ENCODE results near the gene WDR12. TPM values are rescaled to one million over a fixed set of nuclear protein-coding genes. Genes with fewer than 3 reads are reported as not detected.
A peak's percentile ranks its signal among the peaks of the same experiment; 100 is the strongest.

The WDR12 gene
- total and polyA plus RNA-seq, 2 of the 13 experiments (the other 11 are each of a cell fraction or from before 2014, with no cell fraction given): 94.4 to 216 TPM

GRCh38 chr2:202911203-202911511 lies 316 bp downstream of the WDR12 start:
- ChIA-PET CTCF (ENCODE audit: low intra/inter-chr PET ratio, low total read pairs) (no interaction called here), POLR2A (interaction anchor here (0.9 to 3.3 kb wide), 7 partner anchors 14 to 328 kb away, joined by 3 to 12 read pairs (median 5); partner anchors contain the start of genes CYP20A1 and NBEAL1)
- Histone ChIP-seq H2AFZ (ENCODE audit: low read length) (peak overlapping the region; percentile 94), H3K9ac (ENCODE audit: insufficient read depth, low read depth, low read length) (peak overlapping the region; percentile 97), H3K4me1 (ENCODE audit: insufficient read depth, low read length) (peaks cover 26% of the 10 kb centered on the region), H3K79me2 (ENCODE audit: insufficient read depth, low read length) (peaks cover 48% of the 10 kb centered on the region), H3K27ac (ENCODE audit: extremely low read length, insufficient read depth, low read length) (peak overlapping the region; percentile 95), H3K27me3 (ENCODE audit: control insufficient read depth in 1 of 2, insufficient read depth in 2 of 2, low read length in 2 of 2) (peaks cover 0 to 4% of the 10 kb centered on the region in 2 experiments; a peak in 2 of 5 replicates), H3K36me3 (replicated peaks in 1 of 2; ENCODE audit: control insufficient read depth in 1 of 2, insufficient read depth in 2 of 2, low read length in 2 of 2) (peaks cover 0 to 4% of the 10 kb centered on the region in 2 experiments; a peak in 2 of 5 replicates), H4K20me1 (ENCODE audit: insufficient read depth, low read length) (peaks cover 5% of the 10 kb centered on the region), H3K9me3 (ENCODE audit: low read length) (no peaks in the 10 kb centered on the region), H3K4me3 (replicated peaks in 1 of 3; ENCODE audit: insufficient read depth in 1 of 3, low read depth in 2 of 3, low read length in 3 of 3) (peak overlapping the region; percentile 88 to 96 (median 91)), H3K4me2 (ENCODE audit: low read depth, low read length) (peak overlapping the region; percentile 99)
- intact Hi-C loops (cut with micrococcal nuclease; ENCODE audit: unreplicated experiment): loop anchor here (2.0 to 10.0 kb wide), 4 partner anchors 104 to 328 kb away; partner anchors contain the start of genes CYP20A1 and NBEAL1
- BruUV-seq (replicated peaks): TSS peak; percentile 61
- WGBS (ENCODE audit: low lambda C conversion rate): 1% methylated on average over 8 of the region's 8 CpGs
- in situ Hi-C loops (cut with HindIII; ENCODE audit: extremely low pct_ligation_motif_present, low pct_unique_long_range_greater_than_20kb): no loop called here
- FAIRE-seq: no peak
- peak; percentile 24; the same call in 2 of the 3 replicates for ATAC-seq
- no peak for DNase-seq (ENCODE audit: low spot score)
- TF ChIP-seq ZNF350 (CRISPR knock-in tag; IDR thresholded peaks at IDR 0.05; ENCODE audit: borderline replicate concordance, low read depth): no peak
- TF ChIP-seq ZNF709 (CRISPR knock-in tag; IDR thresholded peaks at IDR 0.05): peak; percentile 66
- no peak for TF ChIP-seq SNAPC2 (CRISPR knock-in tag; IDR thresholded peaks at IDR 0.05)
- no peak for TF ChIP-seq ZNF33B (CRISPR knock-in tag; IDR thresholded peaks at IDR 0.05)
- TF ChIP-seq NR2F2 (IDR thresholded peaks at IDR 0.05; ENCODE audit: borderline replicate concordance, low read depth): 0 out of 2 replicates have a peak, but pooled peaks have one; percentile 52
- 0 out of 2 replicates have a peak, but pooled peaks have one; percentile 56 for TF ChIP-seq ZNF274 (CRISPR knock-in tag; IDR thresholded peaks at IDR 0.05)
- peak; percentile 45; the same call in 1 of the 2 replicates for TF ChIP-seq FUBP1 (CRISPR knock-in tag; IDR thresholded peaks at IDR 0.05; ENCODE audit: borderline replicate concordance)
- no peak for TF ChIP-seq FOXO4 (CRISPR knock-in tag; conservative IDR thresholded peaks at IDR 0.05)
- 0 out of 2 replicates have a peak, but pooled peaks have one; percentile 68 for TF ChIP-seq ZNF790 (CRISPR knock-in tag; IDR thresholded peaks at IDR 0.05; ENCODE audit: borderline replicate concordance)
- TF ChIP-seq ZNF619 (CRISPR knock-in tag; IDR thresholded peaks at IDR 0.05): 0 out of 2 replicates have a peak, but pooled peaks have one; percentile 30
- 0 out of 2 replicates have a peak, but pooled peaks have one; percentile 39 for TF ChIP-seq ARID5B (CRISPR knock-in tag; IDR thresholded peaks at IDR 0.05)
- TF ChIP-seq ZMYM4 (CRISPR knock-in tag; IDR thresholded peaks at IDR 0.05): peak; percentile 11; the same call in 1 of the 2 replicates
- TF ChIP-seq MTERF4 (CRISPR knock-in tag; IDR thresholded peaks at IDR 0.05): peak; percentile 78; the same call in 1 of the 2 replicates
- TF ChIP-seq TEAD3 (CRISPR knock-in tag; optimal IDR thresholded peaks at IDR 0.05; ENCODE audit: borderline replicate concordance): peak; percentile 57
- TF ChIP-seq ZNF598 (CRISPR knock-in tag; IDR thresholded peaks at IDR 0.05; ENCODE audit: borderline replicate concordance): peak; percentile 67; the same call in 1 of the 2 replicates
